ENCODE results near the gene ATP8B2.

The ATP8B2 gene

DNA sequence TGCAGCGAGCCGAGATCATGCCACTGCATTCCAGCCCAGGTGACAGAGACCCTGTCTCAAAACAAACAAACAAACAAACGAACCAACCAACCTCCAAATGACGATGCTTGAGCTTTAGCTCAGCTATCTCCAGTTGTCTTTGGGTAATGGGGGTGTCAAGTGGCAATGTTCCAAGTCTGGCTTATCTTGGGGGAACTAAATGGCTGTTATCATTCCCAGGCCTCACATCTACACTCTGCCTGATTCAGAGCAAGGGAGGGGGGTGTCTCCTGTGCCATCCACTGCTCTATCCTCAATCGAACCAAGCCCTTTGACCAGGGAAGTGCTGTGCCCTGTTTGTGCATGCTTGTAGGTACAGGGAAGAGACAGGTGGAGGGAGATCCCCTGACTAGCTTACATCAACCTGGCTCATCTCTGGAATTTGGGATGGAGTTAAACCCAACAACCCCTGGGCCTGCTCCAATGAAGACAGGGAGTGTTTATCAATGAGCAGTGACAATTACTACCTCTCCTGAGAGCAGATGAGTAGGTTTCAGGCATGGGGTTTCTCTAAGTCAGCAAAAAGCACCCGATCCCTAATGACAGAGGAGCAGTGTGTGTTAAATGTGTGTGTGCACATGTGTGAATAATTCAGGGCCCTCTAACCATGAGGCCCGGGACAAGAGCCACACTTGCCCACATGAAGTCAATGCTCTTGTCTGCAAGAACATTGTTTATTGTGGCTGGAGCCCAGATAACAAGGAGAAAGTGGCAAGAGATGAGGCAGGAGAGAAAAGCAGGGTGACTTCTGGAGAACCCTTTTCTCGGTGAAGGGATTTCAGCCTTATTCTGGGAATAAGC is 59.5 kb downstream of the ATP8B2 start:
- no peak for TF ChIP-seq CTCF (IDR thresholded peaks at IDR 0.05; ENCODE audit: unreplicated experiment in 3 of 3)
- no peak overlapping the region for H3K4me3 Mint-ChIP-seq
- peaks cover 4% of the 10 kb centered on the region for H3K27me3 Mint-ChIP-seq (ENCODE audit: low read depth)
- H3K36me3 Mint-ChIP-seq (ENCODE audit: low read depth) = no peaks in the 10 kb centered on the region
- no peaks in the 10 kb centered on the region for H3K4me1 Mint-ChIP-seq
- no peaks in the 10 kb centered on the region for H3K9me3 Mint-ChIP-seq
- H3K27ac Mint-ChIP-seq = no peak overlapping the region

DNA sequence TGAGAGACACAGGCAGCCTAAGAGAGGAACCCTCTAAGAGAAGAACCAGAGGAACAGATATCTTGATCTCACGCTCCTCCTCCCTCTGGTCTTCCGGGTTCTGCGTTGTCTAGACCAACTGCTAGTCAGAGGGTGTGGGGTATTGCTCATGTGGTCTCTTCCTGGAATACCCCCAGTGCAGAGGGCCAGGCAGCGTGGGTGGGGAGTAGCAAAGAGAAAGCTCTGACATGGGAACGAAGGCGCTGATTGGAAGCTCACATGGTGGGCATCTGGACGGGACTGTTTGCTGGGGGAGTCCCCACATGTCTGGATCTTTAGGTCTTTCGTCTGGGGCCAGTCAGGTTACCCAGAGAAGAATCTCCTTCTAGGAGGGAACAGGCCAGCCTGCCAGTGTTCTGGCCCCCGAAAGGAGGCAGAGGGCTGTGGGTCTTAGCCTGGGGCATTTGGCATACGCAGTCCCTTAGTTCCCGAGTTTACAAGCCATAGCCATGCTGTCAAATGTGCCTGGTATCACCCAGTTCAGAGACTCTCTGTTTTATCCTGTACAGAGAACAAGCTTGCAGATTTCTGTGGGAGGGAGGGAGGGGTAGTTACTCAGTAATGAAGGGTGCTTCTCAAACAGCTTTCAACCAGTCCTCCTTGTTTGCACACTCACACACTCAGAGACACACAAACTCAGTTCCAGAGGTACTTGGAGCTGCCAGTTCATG is 61.5 kb downstream of the ATP8B2 start:
- TF ChIP-seq CTCF (IDR thresholded peaks at IDR 0.05; ENCODE audit: unreplicated experiment in 3 of 3) = no peak
- Mint-ChIP-seq H3K36me3 (ENCODE audit: low read depth) (no peaks in the 10 kb centered on the region), H3K4me3 (no peak overlapping the region), H3K9me3 (no peaks in the 10 kb centered on the region), H3K27ac (no peak overlapping the region), H3K27me3 (ENCODE audit: low read depth) (peaks cover 7% of the 10 kb centered on the region), H3K4me1 (no peaks in the 10 kb centered on the region)

DNA sequence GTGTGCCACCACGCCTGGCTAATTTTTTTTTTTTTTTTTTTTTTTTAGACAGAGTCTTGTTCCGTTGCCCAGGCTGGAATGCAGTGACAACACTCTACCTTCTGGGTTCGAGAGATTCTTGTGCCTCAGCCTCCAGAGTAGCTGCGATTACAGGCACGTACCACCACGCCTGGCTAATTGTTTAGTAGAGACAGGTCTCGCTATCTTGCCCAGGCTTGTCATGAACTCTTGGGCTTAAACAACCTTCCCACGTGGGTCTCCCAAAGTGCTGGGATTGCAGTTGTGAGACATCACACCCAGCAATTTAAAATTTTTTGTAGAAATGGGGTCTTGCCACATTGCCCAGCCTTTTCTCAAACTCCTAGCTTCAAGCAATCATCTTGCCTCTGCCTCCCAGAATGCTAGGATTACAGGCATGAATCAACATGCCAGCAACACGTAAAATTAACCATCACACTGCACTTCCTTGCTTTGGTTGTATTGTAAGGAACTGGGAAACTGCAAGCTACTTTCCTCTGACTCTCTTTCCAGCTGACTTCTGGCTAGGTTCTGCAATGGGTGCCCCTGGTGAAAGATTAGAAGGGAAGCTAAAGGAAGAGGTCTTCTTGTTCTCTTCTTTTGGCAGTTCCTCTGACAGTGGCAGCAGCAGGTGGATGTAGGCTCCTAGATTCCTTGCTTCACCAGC is 65.9 kb downstream of the ATP8B2 start:
- no peak for TF ChIP-seq CTCF (IDR thresholded peaks at IDR 0.05; ENCODE audit: unreplicated experiment in 3 of 3)
- H3K4me3 Mint-ChIP-seq = no peak overlapping the region
- peaks cover 3% of the 10 kb centered on the region for H3K36me3 Mint-ChIP-seq (ENCODE audit: low read depth)
- H3K27me3 Mint-ChIP-seq (ENCODE audit: low read depth) = peaks cover 11% of the 10 kb centered on the region
- no peaks in the 10 kb centered on the region for H3K4me1 Mint-ChIP-seq
- peaks cover 5% of the 10 kb centered on the region for H3K9me3 Mint-ChIP-seq
- H3K27ac Mint-ChIP-seq = no peak overlapping the region

DNA sequence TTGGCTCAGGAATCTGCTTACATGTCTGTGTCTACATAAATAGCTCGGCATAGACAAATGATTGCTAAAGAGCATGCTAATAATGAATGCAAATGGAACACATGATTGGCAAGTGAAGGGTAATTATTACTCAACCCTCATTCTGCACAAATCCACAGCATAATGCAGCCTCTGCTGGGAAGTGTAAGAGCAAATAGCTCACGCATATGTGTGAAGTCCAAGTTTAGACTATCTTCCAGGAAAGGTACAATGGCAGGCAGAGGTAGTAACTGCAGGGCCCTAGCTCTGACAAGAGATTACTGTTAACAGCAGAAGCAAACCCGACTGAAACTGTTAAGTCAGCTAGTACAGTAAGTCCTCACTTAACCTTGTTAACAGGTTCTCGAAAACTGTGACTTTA is 72.8 kb downstream of the ATP8B2 start:
- Mint-ChIP-seq H3K4me3 (no peak overlapping the region), H3K4me1 (no peaks in the 10 kb centered on the region), H3K27ac (no peak overlapping the region), H3K36me3 (ENCODE audit: low read depth) (peaks cover 3% of the 10 kb centered on the region), H3K27me3 (ENCODE audit: low read depth) (peaks cover 15% of the 10 kb centered on the region), H3K9me3 (peaks cover 9% of the 10 kb centered on the region)
- TF ChIP-seq CTCF (IDR thresholded peaks at IDR 0.05; ENCODE audit: unreplicated experiment in 3 of 3) = no peak

GRCh38 chr1:154398678-154399077 is 73.4 kb downstream of the ATP8B2 start:
- H3K36me3 Mint-ChIP-seq (ENCODE audit: low read depth) = peaks cover 3% of the 10 kb centered on the region
- H3K9me3 Mint-ChIP-seq = peaks cover 9% of the 10 kb centered on the region
- no peak overlapping the region for H3K4me3 Mint-ChIP-seq
- H3K27ac Mint-ChIP-seq = no peak overlapping the region
- no peaks in the 10 kb centered on the region for H3K4me1 Mint-ChIP-seq
- no peak for TF ChIP-seq CTCF (IDR thresholded peaks at IDR 0.05; ENCODE audit: unreplicated experiment in 3 of 3)
- H3K27me3 Mint-ChIP-seq (ENCODE audit: low read depth) = peaks cover 20% of the 10 kb centered on the region

Measured in nephron (organoid).